OCI-LY1 (cell line): Measurements from ENCODE around the gene TULP4.

Experiments
- H2AFZ ChIP-seq: fragments of 200-600 bp; sonication (generic), shearing (Covaris generic); 2 replicates; pipeline ENCODE4 v1.6.0; 2014; ENCODE audit warnings: antibody characterized with exemption, mild to moderate bottlenecking, low read length
- H3F3A ChIP-seq: fragments of 200-600 bp; sonication (generic), shearing (Covaris generic); 2 replicates; pipeline ENCODE4 v1.6.0; 2014; ENCODE audit warnings: mild to moderate bottlenecking, antibody characterized with exemption, low read length, moderate library complexity; ENCODE audit not compliant: insufficient read depth
- H3K27ac ChIP-seq: fragments of 200-600 bp; sonication (generic); 2 replicates; pipeline ENCODE4 v1.5.1; 2014; ENCODE audit warnings: low read length, mixed run types, mild to moderate bottlenecking, low read depth; ENCODE audit not compliant: poor library complexity, severe bottlenecking
- H3K27me3 ChIP-seq: fragments of 200-600 bp; sonication (generic); 2 replicates; pipeline ENCODE4 v1.6.0; 2014; ENCODE audit warnings: antibody characterized with exemption, mild to moderate bottlenecking, low read length, moderate library complexity; ENCODE audit not compliant: insufficient read depth
- H3K36me3 ChIP-seq: fragments of 200-600 bp; sonication (generic); 2 replicates; pipeline ENCODE4 v1.6.1; 2014; ENCODE audit warnings: mild to moderate bottlenecking, antibody characterized with exemption, low read length, moderate library complexity, mixed read lengths; ENCODE audit not compliant: insufficient read depth
- H3K4me1 ChIP-seq: fragments of 200-600 bp; sonication (generic); 2 replicates; pipeline ENCODE4 v1.5.1; 2014; ENCODE audit warnings: mild to moderate bottlenecking, low read length, moderate library complexity; ENCODE audit not compliant: insufficient read depth, severe bottlenecking
- H3K4me2 ChIP-seq: fragments of 200-600 bp; sonication (generic), shearing (Covaris generic); 2 replicates; pipeline ENCODE4 v1.6.1; 2014; ENCODE audit warnings: low read length
- H3K4me3 ChIP-seq: fragments of 200-600 bp; sonication (generic); 2 replicates; pipeline ENCODE4 v1.5.1; 2014; ENCODE audit warnings: low read length, low read depth, mild to moderate bottlenecking, mixed read lengths; ENCODE audit not compliant: poor library complexity, severe bottlenecking
- H3K79me2 ChIP-seq: fragments of 200-600 bp; shearing (Covaris generic); 2 replicates; pipeline ENCODE4 v1.6.1; 2016; ENCODE audit warnings: mixed run types, low read length, mixed read lengths; ENCODE audit not compliant: insufficient read depth
- H3K9ac ChIP-seq: fragments of 200-600 bp; sonication (generic), shearing (Covaris generic); 2 replicates; pipeline ENCODE4 v1.6.1; 2014; ENCODE audit warnings: mild to moderate bottlenecking, low read length, mixed read lengths
- H3K9me2 ChIP-seq: fragments of 200-600 bp; sonication (generic), shearing (Covaris generic); 2 replicates; pipeline ENCODE4 v1.6.1; 2014; ENCODE audit warnings: low read depth, mild to moderate bottlenecking, low read length, mixed read lengths
- H3K9me3 ChIP-seq: fragments of 200-600 bp; shearing (Covaris generic); 2 replicates; pipeline ENCODE4 v1.6.1; 2014; ENCODE audit warnings: low read length, mixed read lengths
- H4K20me1 ChIP-seq: fragments of 200-600 bp; sonication (generic), shearing (Covaris generic); 2 replicates; pipeline ENCODE4 v1.6.0; 2016; ENCODE audit warnings: mild to moderate bottlenecking, low read length; ENCODE audit not compliant: insufficient read depth
- EZH2 ChIP-seq: fragments of 200-600 bp; sonication (generic), shearing (Covaris generic); IDR thresholded peaks from 2 replicates; pipeline ENCODE4 v1.8.0; 2017; ENCODE audit warnings: borderline replicate concordance, mixed run types, mild to moderate bottlenecking, antibody characterized with exemption, low read length, moderate library complexity, mixed read lengths
- TF ChIP-seq, protein P1 (sequence below): fragments of 200-600 bp; sonication (generic), shearing (Covaris generic); IDR thresholded peaks from 2 replicates; pipeline ENCODE4 v1.5.1; 2017; ENCODE audit warnings: mild to moderate bottlenecking, antibody characterized with exemption, low read length, moderate library complexity, mixed read lengths

The TULP4 gene

DNA sequence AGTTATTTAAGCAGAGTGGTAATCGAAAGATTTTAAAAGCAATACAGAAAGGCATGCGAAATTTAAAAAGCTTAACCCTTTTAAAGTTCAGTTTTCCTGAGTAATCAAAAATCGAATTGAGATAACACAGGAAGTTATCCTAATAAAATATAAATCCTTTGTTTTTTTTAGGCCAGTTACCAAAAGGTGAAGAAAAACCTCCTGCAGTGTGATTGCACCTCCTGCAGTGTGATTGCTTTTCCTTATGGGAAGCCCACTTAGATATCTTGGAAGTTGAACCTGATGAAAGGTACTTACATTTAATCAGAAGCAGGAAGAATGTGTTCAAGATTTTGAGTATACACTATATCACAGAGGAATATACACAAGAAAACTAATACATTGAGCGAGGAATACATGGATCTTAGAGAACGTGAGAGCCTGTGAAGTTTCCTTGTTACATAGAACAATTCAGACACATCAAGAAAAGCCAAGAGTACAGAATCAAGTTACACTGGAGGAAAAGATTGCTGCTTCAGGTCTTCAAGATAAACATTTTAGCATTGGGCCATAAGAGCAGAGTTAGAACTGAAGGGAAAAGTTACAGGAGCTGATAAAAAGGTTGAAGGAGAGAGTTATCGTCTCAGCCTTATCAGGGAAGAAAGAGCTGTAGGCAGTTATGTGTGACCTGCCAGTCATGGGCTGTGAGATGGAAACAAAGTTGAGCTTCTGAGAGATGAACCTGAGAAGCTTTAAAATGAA lies 240.0 kb downstream of the TULP4 start:
- Histone ChIP-seq H3K36me3 (no peaks in the 10 kb centered on the region), H3K27ac (no peak overlapping the region), H2AFZ (no peak overlapping the region), H3K9me3 (no peaks in the 10 kb centered on the region), H4K20me1 (no peaks in the 10 kb centered on the region), H3K4me1 (no peaks in the 10 kb centered on the region), H3K4me3 (no peak overlapping the region), H3K9ac (no peak overlapping the region), H3K9me2 (no peaks in the 10 kb centered on the region), H3K4me2 (no peak overlapping the region), H3K27me3 (no peaks in the 10 kb centered on the region), H3F3A (no peaks in the 10 kb centered on the region), H3K79me2 (no peaks in the 10 kb centered on the region)
- TF ChIP-seq, protein P1, sequence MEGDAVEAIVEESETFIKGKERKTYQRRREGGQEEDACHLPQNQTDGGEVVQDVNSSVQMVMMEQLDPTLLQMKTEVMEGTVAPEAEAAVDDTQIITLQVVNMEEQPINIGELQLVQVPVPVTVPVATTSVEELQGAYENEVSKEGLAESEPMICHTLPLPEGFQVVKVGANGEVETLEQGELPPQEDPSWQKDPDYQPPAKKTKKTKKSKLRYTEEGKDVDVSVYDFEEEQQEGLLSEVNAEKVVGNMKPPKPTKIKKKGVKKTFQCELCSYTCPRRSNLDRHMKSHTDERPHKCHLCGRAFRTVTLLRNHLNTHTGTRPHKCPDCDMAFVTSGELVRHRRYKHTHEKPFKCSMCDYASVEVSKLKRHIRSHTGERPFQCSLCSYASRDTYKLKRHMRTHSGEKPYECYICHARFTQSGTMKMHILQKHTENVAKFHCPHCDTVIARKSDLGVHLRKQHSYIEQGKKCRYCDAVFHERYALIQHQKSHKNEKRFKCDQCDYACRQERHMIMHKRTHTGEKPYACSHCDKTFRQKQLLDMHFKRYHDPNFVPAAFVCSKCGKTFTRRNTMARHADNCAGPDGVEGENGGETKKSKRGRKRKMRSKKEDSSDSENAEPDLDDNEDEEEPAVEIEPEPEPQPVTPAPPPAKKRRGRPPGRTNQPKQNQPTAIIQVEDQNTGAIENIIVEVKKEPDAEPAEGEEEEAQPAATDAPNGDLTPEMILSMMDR, result no peak
- TF ChIP-seq EZH2, result no peak

DNA sequence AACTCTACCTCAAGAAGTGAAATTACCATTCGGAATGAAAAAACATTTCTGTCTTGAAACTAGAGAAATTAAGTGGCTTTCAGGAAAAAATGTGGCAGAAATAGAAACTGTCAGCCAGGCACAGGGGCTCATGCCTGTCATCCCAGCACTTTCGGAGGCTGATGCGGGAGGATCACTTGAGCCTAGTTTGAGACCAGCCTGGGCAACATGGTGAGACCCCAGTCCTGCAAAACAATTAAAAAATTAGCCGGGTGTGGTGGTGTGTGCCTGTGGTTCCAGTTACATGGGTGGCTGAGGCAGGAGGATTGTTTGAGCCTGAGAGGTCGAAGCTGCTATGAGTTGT lies 240.5 kb downstream of the TULP4 start:
- Histone ChIP-seq H3K4me3 (no peak overlapping the region), H3K27ac (no peak overlapping the region), H3K27me3 (no peaks in the 10 kb centered on the region), H3F3A (no peaks in the 10 kb centered on the region), H3K9me2 (no peaks in the 10 kb centered on the region), H3K79me2 (no peaks in the 10 kb centered on the region), H2AFZ (no peak overlapping the region), H4K20me1 (no peaks in the 10 kb centered on the region), H3K9ac (no peak overlapping the region), H3K36me3 (no peaks in the 10 kb centered on the region), H3K4me2 (no peak overlapping the region), H3K9me3 (no peaks in the 10 kb centered on the region), H3K4me1 (peaks cover 3% of the 10 kb centered on the region)
- no peak for TF ChIP-seq EZH2
- TF ChIP-seq, protein P1, result no peak

DNA sequence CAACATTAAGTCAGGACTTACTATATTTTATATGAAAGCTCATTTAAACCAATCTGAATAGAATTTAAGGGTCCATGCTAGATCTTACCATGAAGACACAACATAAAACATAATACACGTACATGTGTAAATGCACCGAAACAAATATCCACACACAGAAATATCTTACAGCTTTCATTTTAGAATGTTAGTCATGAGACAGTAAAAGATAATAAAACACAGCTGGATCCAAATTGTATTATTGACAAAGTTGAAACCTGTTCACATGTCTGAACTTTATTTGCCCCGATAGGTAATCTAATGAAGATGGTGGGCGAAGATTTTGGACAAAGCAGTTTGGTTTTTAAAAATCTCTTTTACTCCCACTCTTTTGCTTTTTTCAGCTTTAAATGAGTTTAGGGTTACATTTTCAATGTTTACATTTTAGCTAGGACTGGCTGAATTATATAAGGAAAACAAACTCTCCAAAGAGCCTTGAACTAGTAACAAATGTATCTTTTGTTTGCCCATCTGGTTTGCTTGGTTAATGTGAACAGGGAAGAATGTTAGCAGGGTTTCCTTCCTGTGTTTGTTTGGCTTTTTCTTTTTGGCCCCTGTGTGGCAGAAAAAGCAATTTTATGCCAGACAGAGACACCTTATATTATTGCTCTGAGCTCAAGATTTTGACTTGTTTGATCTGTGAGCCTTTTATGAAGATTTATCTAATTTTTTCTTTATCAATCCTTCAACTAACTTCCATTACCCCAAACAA lies 242.5 kb downstream of the TULP4 start:
- Histone ChIP-seq H3K9me2 (no peaks in the 10 kb centered on the region), H3K4me3 (no peak overlapping the region), H3K27ac (no peak overlapping the region), H4K20me1 (no peaks in the 10 kb centered on the region), H3F3A (no peaks in the 10 kb centered on the region), H3K4me1 (peaks cover 23% of the 10 kb centered on the region), H3K9ac (no peak overlapping the region), H3K4me2 (no peak overlapping the region), H3K9me3 (no peaks in the 10 kb centered on the region), H2AFZ (no peak overlapping the region), H3K27me3 (no peaks in the 10 kb centered on the region), H3K79me2 (no peaks in the 10 kb centered on the region), H3K36me3 (no peaks in the 10 kb centered on the region)
- TF ChIP-seq EZH2, result no peak
- TF ChIP-seq, protein P1, result no peak
